ENCODE measurements around the gene RIGI. TPM values are rescaled to one million over a fixed set of nuclear protein-coding genes. Genes with fewer than 3 reads are reported as not detected.

Gene RIGI
- total and polyA plus RNA-seq, 10 of the 15 experiments (the other 5 are each of a cell fraction or from before 2014, with no cell fraction given): 5.3 to 15.2 (median 9.1) TPM

DNA sequence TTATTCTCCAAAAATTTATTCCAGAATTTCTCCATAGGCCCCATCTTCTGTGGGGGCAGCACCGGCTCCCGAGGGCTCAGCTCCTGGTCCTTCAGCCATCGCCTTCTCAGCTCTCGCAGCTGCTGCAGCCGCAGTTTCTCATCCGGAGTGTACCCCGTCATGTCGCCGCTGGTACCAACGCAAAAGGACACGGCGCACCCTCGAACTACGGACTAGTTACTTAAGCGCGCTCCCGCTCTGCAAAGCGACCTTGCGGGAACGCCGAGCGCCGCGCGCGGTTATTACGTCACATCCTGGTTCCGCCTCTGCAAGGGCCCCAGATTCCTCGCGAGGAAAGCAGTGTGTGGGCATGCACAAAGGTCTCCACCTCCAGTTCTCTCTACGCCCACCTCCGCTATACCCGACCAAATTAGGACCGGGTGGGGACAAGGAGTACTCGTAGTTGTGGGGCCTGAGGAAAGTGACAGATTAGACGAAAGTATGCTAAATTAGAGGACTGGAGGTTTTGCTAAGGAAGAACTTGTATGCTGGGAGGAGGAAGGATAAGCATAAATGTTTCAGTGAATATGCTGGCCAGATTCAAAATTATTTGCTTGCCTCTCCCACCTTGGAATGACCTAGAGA is 47.0 kb upstream of the RIGI start, which contains the start of gene NDUFB6 (continued):
- TF ChIP-seq, protein P1, sequence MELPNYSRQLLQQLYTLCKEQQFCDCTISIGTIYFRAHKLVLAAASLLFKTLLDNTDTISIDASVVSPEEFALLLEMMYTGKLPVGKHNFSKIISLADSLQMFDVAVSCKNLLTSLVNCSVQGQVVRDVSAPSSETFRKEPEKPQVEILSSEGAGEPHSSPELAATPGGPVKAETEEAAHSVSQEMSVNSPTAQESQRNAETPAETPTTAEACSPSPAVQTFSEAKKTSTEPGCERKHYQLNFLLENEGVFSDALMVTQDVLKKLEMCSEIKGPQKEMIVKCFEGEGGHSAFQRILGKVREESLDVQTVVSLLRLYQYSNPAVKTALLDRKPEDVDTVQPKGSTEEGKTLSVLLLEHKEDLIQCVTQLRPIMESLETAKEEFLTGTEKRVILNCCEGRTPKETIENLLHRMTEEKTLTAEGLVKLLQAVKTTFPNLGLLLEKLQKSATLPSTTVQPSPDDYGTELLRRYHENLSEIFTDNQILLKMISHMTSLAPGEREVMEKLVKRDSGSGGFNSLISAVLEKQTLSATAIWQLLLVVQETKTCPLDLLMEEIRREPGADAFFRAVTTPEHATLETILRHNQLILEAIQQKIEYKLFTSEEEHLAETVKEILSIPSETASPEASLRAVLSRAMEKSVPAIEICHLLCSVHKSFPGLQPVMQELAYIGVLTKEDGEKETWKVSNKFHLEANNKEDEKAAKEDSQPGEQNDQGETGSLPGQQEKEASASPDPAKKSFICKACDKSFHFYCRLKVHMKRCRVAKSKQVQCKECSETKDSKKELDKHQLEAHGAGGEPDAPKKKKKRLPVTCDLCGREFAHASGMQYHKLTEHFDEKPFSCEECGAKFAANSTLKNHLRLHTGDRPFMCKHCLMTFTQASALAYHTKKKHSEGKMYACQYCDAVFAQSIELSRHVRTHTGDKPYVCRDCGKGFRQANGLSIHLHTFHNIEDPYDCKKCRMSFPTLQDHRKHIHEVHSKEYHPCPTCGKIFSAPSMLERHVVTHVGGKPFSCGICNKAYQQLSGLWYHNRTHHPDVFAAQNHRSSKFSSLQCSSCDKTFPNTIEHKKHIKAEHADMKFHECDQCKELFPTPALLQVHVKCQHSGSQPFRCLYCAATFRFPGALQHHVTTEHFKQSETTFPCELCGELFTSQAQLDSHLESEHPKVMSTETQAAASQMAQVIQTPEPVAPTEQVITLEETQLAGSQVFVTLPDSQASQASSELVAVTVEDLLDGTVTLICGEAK (IDR thresholded peaks at IDR 0.05; ENCODE audit: borderline replicate concordance): peak; percentile 90
- peak; percentile 20; the same call in 1 of the 2 replicates for TF ChIP-seq PAX5 (IDR thresholded peaks at IDR 0.05; ENCODE audit: borderline replicate concordance, low read depth, low read length)
- TF ChIP-seq, protein P2, sequence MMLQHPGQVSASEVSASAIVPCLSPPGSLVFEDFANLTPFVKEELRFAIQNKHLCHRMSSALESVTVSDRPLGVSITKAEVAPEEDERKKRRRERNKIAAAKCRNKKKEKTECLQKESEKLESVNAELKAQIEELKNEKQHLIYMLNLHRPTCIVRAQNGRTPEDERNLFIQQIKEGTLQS (IDR thresholded peaks at IDR 0.05; ENCODE audit: borderline replicate concordance, extremely low read depth, low read depth, low read length): peak; percentile 78; the same call in 1 of the 2 replicates
- TF ChIP-seq BACH1 (IDR thresholded peaks at IDR 0.05; ENCODE audit: borderline replicate concordance): peak; percentile 56; the same call in 1 of the 2 replicates
- TF ChIP-seq CHD4 (IDR thresholded peaks at IDR 0.05): no peak
- TF ChIP-seq, protein P3, sequence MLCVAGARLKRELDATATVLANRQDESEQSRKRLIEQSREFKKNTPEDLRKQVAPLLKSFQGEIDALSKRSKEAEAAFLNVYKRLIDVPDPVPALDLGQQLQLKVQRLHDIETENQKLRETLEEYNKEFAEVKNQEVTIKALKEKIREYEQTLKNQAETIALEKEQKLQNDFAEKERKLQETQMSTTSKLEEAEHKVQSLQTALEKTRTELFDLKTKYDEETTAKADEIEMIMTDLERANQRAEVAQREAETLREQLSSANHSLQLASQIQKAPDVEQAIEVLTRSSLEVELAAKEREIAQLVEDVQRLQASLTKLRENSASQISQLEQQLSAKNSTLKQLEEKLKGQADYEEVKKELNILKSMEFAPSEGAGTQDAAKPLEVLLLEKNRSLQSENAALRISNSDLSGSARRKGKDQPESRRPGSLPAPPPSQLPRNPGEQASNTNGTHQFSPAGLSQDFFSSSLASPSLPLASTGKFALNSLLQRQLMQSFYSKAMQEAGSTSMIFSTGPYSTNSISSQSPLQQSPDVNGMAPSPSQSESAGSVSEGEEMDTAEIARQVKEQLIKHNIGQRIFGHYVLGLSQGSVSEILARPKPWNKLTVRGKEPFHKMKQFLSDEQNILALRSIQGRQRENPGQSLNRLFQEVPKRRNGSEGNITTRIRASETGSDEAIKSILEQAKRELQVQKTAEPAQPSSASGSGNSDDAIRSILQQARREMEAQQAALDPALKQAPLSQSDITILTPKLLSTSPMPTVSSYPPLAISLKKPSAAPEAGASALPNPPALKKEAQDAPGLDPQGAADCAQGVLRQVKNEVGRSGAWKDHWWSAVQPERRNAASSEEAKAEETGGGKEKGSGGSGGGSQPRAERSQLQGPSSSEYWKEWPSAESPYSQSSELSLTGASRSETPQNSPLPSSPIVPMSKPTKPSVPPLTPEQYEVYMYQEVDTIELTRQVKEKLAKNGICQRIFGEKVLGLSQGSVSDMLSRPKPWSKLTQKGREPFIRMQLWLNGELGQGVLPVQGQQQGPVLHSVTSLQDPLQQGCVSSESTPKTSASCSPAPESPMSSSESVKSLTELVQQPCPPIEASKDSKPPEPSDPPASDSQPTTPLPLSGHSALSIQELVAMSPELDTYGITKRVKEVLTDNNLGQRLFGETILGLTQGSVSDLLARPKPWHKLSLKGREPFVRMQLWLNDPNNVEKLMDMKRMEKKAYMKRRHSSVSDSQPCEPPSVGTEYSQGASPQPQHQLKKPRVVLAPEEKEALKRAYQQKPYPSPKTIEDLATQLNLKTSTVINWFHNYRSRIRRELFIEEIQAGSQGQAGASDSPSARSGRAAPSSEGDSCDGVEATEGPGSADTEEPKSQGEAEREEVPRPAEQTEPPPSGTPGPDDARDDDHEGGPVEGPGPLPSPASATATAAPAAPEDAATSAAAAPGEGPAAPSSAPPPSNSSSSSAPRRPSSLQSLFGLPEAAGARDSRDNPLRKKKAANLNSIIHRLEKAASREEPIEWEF (IDR thresholded peaks at IDR 0.05; ENCODE audit: insufficient replicate concordance, low read depth, low read length): no peak
- TF ChIP-seq EGR1 (IDR thresholded peaks at IDR 0.05; ENCODE audit: borderline replicate concordance in 1 of 2, low read depth in 2 of 2, low read length in 2 of 2): peak in 1 of 2 experiments; percentile 91; a peak in 1 of 3 replicates
- no peak for TF ChIP-seq SREBF2 (IDR thresholded peaks at IDR 0.05; ENCODE audit: low read length)
- TF ChIP-seq, protein P4, sequence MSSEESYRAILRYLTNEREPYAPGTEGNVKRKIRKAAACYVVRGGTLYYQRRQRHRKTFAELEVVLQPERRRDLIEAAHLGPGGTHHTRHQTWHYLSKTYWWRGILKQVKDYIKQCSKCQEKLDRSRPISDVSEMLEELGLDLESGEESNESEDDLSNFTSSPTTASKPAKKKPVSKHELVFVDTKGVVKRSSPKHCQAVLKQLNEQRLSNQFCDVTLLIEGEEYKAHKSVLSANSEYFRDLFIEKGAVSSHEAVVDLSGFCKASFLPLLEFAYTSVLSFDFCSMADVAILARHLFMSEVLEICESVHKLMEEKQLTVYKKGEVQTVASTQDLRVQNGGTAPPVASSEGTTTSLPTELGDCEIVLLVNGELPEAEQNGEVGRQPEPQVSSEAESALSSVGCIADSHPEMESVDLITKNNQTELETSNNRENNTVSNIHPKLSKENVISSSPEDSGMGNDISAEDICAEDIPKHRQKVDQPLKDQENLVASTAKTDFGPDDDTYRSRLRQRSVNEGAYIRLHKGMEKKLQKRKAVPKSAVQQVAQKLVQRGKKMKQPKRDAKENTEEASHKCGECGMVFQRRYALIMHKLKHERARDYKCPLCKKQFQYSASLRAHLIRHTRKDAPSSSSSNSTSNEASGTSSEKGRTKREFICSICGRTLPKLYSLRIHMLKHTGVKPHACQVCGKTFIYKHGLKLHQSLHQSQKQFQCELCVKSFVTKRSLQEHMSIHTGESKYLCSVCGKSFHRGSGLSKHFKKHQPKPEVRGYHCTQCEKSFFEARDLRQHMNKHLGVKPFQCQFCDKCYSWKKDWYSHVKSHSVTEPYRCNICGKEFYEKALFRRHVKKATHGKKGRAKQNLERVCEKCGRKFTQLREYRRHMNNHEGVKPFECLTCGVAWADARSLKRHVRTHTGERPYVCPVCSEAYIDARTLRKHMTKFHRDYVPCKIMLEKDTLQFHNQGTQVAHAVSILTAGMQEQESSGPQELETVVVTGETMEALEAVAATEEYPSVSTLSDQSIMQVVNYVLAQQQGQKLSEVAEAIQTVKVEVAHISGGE (CRISPR knock-in tag; IDR thresholded peaks at IDR 0.05): peak; percentile 75
- TF ChIP-seq LARP7 (IDR thresholded peaks at IDR 0.05): no peak
- TF ChIP-seq MYB (IDR thresholded peaks at IDR 0.05; ENCODE audit: borderline replicate concordance, low read depth, low read length): no peak
- peak; percentile 86 for TF ChIP-seq HCFC1 (IDR thresholded peaks at IDR 0.05; ENCODE audit: low read length)

Data from GM12878 (cell line).